Kidney epithelial cell (primary cell): ENCODE results near the gene KASH5. TPM values are rescaled to one million over a fixed set of nuclear protein-coding genes. Genes with fewer than 3 reads are reported as not detected.

Source experiments
- DNase-seq: peaks from one replicate; pipeline ENCODE4 v3.0.0-alpha.2; 2010; ENCODE audit warnings: low read depth
- H3K27me3 ChIP-seq: 2 replicates; pipeline ENCODE4 v1.6.0; 2011; ENCODE audit warnings: low read length; ENCODE audit not compliant: control insufficient read depth, insufficient read depth
- H3K36me3 ChIP-seq: 2 replicates; pipeline ENCODE4 v1.5.1; 2011; ENCODE audit warnings: low read length; ENCODE audit not compliant: control insufficient read depth, insufficient read depth
- H3K4me3 ChIP-seq: 2 replicates; pipeline ENCODE4 v1.5.1; 2011; ENCODE audit warnings: low read depth, mild to moderate bottlenecking, control low read depth, low read length
- total RNA-seq: library from RNA; depleted of rRNA; stranded (reverse); fragments of >200 nt; gene quantifications from 2 replicates; pipeline ENCODE4 v1.2.3, GENCODE V29; 2015
- TF ChIP-seq, protein P1 (sequence below): IDR thresholded peaks from 2 replicates; pipeline ENCODE4 v1.5.1; 2011; ENCODE audit warnings: mild to moderate bottlenecking, moderate library complexity, low read length, control low read depth, inconsistent platforms; ENCODE audit not compliant: insufficient read depth, poor library complexity, severe bottlenecking

Gene KASH5
- total RNA-seq, 1 donor from 2014 or later, result not detected

DNA sequence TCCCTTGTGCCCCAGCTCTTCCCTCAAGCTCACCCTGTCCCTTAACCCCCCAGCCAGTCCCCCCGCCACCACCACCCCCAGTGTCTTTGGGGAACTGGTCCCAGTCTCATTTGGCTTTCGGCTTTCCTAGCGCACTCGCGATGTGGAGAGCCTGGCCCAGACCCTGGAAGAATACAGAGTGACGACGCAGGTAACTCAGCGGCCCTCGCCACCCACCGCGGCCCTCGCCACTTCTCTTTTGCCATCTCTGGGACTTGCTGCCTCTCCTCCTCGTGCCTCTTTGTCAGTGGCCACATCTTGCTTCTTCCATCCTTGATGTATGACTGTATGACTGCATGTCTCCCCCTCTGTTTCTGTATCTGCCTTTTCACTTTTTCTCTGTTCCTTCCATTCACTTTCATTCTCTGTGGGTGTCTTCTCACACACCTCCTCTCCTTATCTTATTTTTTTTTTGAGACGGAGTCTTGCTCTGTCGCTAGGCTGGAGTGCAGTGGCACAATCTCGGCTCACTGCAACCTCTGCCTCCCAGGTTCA is 19.5 kb downstream of the KASH5 start:
- H3K27me3 ChIP-seq, result no peaks in the 10 kb centered on the region
- TF ChIP-seq, protein P1, sequence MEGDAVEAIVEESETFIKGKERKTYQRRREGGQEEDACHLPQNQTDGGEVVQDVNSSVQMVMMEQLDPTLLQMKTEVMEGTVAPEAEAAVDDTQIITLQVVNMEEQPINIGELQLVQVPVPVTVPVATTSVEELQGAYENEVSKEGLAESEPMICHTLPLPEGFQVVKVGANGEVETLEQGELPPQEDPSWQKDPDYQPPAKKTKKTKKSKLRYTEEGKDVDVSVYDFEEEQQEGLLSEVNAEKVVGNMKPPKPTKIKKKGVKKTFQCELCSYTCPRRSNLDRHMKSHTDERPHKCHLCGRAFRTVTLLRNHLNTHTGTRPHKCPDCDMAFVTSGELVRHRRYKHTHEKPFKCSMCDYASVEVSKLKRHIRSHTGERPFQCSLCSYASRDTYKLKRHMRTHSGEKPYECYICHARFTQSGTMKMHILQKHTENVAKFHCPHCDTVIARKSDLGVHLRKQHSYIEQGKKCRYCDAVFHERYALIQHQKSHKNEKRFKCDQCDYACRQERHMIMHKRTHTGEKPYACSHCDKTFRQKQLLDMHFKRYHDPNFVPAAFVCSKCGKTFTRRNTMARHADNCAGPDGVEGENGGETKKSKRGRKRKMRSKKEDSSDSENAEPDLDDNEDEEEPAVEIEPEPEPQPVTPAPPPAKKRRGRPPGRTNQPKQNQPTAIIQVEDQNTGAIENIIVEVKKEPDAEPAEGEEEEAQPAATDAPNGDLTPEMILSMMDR, result no peak
- H3K4me3 ChIP-seq, result no peak overlapping the region
- no peak for DNase-seq
- H3K36me3 ChIP-seq, result no peaks in the 10 kb centered on the region

DNA sequence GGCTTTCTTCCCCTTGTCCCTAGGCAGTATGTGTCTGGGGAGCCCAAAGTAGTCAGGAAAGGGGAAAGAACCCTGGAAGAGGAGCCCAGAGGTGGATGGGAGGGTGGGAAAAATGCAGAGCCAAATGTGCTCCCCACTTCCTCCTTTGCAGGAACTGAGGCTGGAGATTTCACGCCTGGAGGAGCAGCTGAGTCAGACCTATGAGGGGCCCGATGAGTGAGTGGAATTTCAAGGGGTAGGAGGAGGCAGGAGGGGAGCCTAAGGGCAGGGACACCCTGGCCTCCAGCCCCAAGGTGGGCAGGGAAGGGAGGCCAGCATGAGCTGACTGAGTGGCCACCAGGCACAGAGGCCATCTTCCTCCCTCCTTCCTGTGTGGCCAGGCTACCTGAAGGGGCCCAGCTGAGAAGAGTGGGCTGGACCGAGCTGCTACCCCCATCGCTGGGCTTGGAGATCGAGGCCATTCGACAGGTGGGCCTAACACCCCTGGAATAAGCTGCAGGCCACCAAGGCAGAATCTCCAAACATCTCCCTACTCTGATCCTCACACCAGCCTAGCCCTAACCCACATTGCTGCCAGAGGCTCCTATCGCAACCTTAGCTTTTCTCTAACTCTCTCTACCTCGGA is 20.9 kb downstream of the KASH5 start:
- DNase-seq, result peak; percentile 16
- H3K4me3 ChIP-seq, result no peak overlapping the region
- H3K27me3 ChIP-seq, result no peaks in the 10 kb centered on the region

DNA sequence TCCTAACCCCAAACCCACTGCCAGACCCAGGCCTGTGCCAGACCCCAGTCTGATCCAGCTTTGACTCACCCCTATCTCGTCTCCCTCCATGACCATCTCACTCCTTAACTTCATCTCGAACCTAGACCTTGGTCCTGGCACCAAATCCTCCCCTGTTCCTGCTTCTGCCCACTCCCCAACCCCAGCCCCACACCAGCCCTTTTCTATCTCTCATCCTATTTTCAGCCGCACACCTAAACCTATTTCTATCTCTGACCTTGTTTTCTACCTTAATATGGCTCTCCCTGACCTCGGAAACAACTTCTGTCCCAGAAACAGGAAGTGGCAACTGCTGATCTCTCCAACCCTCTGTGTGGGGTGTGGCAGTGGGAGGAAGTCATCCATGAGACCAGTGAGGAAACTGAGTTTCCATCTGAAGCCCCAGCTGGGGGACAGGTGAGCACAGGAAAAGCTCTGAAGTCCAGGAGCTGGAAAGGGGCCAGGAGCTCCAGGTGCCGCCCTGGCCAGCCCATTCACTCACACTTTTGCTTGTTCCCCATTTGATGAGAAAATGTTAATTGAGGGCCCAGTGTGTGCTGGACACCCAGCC is 21.5 kb downstream of the KASH5 start:
- no peaks in the 10 kb centered on the region for H3K27me3 ChIP-seq
- H3K36me3 ChIP-seq, result no peaks in the 10 kb centered on the region
- TF ChIP-seq, protein P1, result no peak
- no peak for DNase-seq
- no peak overlapping the region for H3K4me3 ChIP-seq

More for the DNA sequence above, 20.9 kb downstream of the KASH5 start:
- H3K36me3 ChIP-seq, result no peaks in the 10 kb centered on the region
- TF ChIP-seq, protein P1, result no peak

DNA sequence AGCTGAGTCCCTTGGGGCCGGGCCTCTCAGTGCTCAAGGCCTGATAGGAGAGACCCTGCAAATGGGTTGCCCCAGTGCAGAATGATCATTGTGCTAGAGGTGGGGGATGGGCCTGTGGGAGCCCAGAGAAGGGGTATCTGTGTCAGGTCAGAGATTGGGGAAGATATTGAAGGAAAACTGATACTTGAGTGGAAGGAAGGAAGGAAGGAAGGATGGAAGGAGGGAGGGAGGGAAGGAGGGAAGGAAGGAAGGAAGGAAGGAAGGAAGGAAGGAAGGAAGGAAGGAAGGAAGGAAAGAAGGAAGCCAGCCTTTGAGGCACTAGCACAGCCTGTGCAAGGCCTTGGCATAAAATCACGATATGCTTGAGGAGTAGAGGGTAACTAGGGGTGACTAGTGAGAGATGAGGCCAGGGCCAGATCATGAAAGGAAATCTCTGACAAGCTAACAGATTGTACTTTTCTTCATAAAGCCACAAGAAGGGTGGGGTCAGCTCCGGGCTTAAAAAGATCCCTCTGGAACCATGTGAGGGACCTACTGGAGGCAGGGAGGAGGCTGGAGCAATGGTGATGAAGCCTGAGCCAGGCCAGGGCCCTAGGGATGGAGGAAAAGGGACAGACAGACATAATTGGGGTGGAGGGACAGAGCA is 23.8 kb downstream of the KASH5 start:
- Histone ChIP-seq H3K36me3 (no peaks in the 10 kb centered on the region), H3K27me3 (peaks cover 2% of the 10 kb centered on the region), H3K4me3 (no peak overlapping the region)
- TF ChIP-seq, protein P1, result no peak
- no peak for DNase-seq

DNA sequence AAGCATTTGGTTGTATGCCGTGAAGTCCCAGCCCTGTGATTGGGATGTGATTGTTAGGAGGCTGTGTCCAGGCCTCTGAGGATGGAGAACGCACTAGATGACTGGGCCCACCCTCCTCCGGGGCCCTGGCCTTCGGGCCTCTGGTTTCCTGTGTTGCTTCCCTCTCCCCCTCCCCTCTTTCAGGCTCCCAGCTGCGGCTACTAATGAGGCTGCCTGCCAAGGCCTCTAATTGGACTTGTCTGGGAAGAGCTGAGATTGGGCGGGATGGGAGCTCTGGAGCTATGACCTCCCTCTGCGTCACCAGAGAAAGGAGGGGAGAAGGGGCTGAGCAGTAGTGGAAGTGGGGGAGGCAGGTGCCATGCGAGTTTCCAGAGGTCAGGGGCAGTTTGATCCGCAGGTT is 25.3 kb downstream of the KASH5 start:
- DNase-seq, result no peak
- H3K27me3 ChIP-seq, result peaks cover 11% of the 10 kb centered on the region
- TF ChIP-seq, protein P1, result no peak
- H3K4me3 ChIP-seq, result no peak overlapping the region
- no peaks in the 10 kb centered on the region for H3K36me3 ChIP-seq

DNA sequence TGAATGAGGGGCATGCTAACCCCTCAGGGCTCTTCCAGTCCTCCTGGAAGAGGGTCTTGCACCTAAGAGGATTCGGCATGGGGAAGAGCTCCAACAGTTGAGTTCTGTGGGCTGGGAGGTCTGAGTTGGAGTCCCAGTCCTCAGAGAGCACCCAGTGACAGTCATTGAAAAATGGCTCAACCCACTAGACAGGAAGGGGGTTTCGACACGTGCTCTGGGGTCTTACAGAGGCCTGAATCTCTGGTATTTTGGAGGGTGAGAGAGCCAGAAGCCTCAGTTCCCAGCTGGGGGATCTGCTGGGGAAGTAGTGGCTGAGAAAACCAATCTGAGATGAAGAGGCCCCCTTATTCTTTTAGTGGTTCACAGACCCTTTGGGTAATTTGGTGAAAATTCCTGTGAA is 26.2 kb downstream of the KASH5 start:
- TF ChIP-seq, protein P1, result no peak
- no peak for DNase-seq
- Histone ChIP-seq H3K36me3 (no peaks in the 10 kb centered on the region), H3K27me3 (peaks cover 15% of the 10 kb centered on the region), H3K4me3 (no peak overlapping the region)
